Brain microvascular endothelial cell (primary cell): ENCODE results near the gene UGT1A6.

ENCODE experiments used
- DNase-seq: peaks from one replicate; pipeline ENCODE4 v3.0.0-alpha.2; 2020
- H3K27ac ChIP-seq: fragments of 250-450 bp; sonication (Bioruptor Pico); 2 replicates; pipeline ENCODE4 v1.5.1; 2020; ENCODE audit warnings: mild to moderate bottlenecking, moderate library complexity
- H3K27me3 ChIP-seq: fragments of 250-450 bp; sonication (Bioruptor Pico); replicated peaks from 2 replicates; pipeline ENCODE4 v1.5.1; 2020; ENCODE audit warnings: mild to moderate bottlenecking
- H3K36me3 ChIP-seq: fragments of 250-450 bp; sonication (Bioruptor Pico); replicated peaks from 2 replicates; pipeline ENCODE4 v1.5.1; 2020; ENCODE audit warnings: mild to moderate bottlenecking
- H3K4me3 ChIP-seq: 2 replicates; pipeline ENCODE4 v1.5.1; 2011; ENCODE audit warnings: low read depth, mild to moderate bottlenecking, control low read depth, low read length, moderate library complexity
- CTCF ChIP-seq: IDR thresholded peaks from 2 replicates; pipeline ENCODE4 v1.5.1; 2011; ENCODE audit warnings: low read depth, mild to moderate bottlenecking, moderate library complexity, low read length, control low read depth, inconsistent platforms; ENCODE audit errors: missing control alignments
- in situ Hi-C: cut with HindIII; loops from 2 replicates; pipeline ENCODE4 v1.10.0; 2017; ENCODE audit warnings: low sequenced_read_pairs, low pct_ligation_motif_present

UGT1A6 gene

GRCh38 chr2:233706720-233707119 is 14.0 kb downstream of the UGT1A6 start:
- TF ChIP-seq CTCF, result no peak
- H3K27me3 ChIP-seq, result no peaks in the 10 kb centered on the region
- no peaks in the 10 kb centered on the region for H3K36me3 ChIP-seq
- in situ Hi-C loops, result no loop called here
- H3K27ac ChIP-seq, result no peak overlapping the region
- no peak overlapping the region for H3K4me3 ChIP-seq
- DNase-seq, result peak; percentile 35

DNA sequence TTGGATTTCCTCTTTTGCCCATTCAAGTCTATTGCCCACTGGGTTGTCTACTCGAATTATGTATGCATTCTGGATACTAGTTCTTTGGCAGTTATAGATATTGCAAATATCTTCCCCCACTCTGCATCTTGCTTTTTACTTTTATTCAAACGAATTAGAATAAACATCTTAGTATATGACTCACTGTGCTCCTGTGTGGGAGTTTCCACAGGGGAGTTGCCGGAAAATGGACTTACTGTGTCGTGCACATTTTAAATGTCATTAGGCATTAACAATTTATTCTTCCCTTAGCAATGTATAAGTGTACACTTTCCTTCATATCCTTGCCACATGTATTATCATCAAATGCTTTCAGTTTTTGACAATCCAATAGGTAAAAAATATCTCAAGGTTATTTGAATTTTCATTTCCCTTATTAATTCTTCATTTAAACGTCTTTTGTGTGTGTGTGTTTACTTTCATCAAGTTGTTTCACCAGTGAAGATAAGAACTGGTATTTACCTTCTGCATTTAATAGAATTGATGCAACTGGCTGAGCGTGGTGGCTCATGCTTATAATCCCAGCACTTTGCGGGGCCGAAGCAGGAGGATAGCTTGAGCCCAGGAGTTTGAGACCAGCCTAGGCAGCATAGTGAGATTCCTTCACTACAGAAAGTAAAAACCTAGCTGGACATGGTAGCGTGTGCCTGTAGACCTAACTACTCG is 15.4 kb downstream of the UGT1A6 start:
- in situ Hi-C loops, result no loop called here

GRCh38 chr2:233708942-233709341 is 16.3 kb downstream of the UGT1A6 start:
- no peak overlapping the region for H3K27ac ChIP-seq
- TF ChIP-seq CTCF, result no peak
- no peaks in the 10 kb centered on the region for H3K27me3 ChIP-seq
- no peaks in the 10 kb centered on the region for H3K36me3 ChIP-seq
- no peak for DNase-seq
- H3K4me3 ChIP-seq, result no peak overlapping the region
- in situ Hi-C loops, result no loop called here

More for the DNA sequence above, 15.4 kb downstream of the UGT1A6 start:
- H3K4me3 ChIP-seq, result no peak overlapping the region
- TF ChIP-seq CTCF, result no peak
- peak; percentile 36 for DNase-seq
- H3K27ac ChIP-seq, result no peak overlapping the region
- no peaks in the 10 kb centered on the region for H3K36me3 ChIP-seq
- no peaks in the 10 kb centered on the region for H3K27me3 ChIP-seq

- no peaks in the 10 kb centered on the region for H3K27me3 ChIP-seq
- no peaks in the 10 kb centered on the region for H3K36me3 ChIP-seq
- H3K4me3 ChIP-seq, result no peak overlapping the region
- in situ Hi-C loops, result no loop called here
- DNase-seq, result peak; percentile 75
- TF ChIP-seq CTCF, result peak; percentile 98
- H3K27ac ChIP-seq, result no peak overlapping the region
These were observed 18.8 kb downstream of the UGT1A6 start for GRCh38 chr2:233711312-233712008.

DNA sequence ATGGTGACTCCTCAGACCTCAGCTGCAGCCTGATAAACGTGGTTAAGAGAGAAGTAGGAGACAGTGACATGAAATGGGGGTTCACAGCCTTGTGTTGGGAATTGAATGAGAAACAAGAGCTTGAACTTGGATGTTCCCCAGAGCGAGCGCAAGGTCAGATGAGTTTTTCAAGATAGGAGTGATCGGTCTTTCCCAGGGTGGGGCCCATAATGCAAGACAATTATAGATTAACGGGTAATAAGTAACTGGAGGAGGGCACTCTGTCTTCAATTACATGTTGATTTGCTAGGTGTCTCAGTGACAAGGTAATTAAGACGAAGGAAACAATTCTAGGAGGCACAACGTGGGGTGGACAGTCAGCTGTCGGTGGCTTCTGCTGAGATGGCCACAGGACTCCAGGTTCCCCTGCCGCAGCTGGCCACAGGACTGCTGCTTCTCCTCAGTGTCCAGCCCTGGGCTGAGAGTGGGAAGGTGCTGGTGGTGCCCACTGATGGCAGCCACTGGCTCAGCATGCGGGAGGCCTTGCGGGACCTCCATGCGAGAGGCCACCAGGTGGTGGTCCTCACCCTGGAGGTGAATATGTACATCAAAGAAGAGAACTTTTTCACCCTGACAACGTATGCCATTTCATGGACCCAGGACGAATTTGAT is 20.0 kb downstream of the UGT1A6 start, which contains the start of gene UGT1A5:
Gene UGT1A5, plus strand, starts transcription at position 297 of the 651 bp plus-strand sequence. Its CDS starts 85 bp downstream, at position 382.
- H3K4me3 ChIP-seq, result no peak within 1 kb of the TSS
- no peak for DNase-seq
- H3K27me3 ChIP-seq, result no peaks in the 10 kb centered on the region
- no peaks in the 10 kb centered on the region for H3K36me3 ChIP-seq
- no peak for TF ChIP-seq CTCF
- in situ Hi-C loops, result no loop called here
- no peak within 1 kb of the TSS for H3K27ac ChIP-seq
